ENCODE measurements around the gene PLPP4.

Gene PLPP4

DNA sequence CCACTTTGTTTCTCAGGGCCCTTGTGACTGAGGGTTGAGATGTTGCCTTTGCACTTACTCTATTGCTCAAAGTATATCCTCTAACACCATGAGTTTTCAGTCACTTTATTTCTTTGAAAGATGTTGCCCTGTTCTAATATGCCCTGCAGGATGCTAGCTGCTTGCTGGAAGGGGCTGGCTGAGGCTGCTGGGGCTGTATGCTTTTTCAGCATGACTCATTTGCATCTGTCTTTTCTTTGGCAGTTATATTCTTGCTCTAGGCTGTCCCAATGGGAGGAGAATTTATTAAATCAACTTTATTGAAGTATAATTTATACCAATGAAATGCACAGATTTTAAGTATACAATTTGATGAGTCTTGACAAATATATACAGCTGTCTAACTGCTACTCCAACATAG lies 157.7 kb downstream of the PLPP4 start:
- no peak for FAIRE-seq

- FAIRE-seq, result no peak
Measured at GRCh38 chr10:120616311-120616911, 159.4 kb downstream of the PLPP4 start.

DNA sequence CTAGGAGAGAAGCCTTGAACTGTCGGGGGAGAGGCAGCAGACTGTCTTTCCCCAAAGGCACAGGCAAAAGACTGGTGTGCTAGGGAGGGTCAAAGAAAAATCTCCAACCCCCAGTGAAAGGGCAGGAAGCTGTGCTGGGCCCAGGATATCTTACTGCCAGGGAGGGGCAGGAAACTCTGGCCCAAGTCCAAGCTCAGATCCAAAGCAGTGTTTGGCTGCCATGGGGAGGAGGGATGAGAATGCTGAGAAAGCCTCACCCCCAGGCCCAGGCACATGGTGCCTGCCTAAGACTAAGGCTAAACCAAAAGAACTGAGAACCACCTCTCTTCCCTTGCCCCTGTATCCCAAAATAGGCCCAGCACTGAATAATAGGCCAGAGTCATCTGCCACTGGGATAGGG lies 171.2 kb downstream of the PLPP4 start:
- FAIRE-seq, result no peak

GRCh38 chr10:120630266-120630665 lies 173.2 kb downstream of the PLPP4 start:
- no peak for FAIRE-seq

- FAIRE-seq, result no peak
Measured at GRCh38 chr10:120632047-120632446, 175.0 kb downstream of the PLPP4 start.

GRCh38 chr10:120632942-120633341 lies 175.9 kb downstream of the PLPP4 start:
- no peak for FAIRE-seq

DNA sequence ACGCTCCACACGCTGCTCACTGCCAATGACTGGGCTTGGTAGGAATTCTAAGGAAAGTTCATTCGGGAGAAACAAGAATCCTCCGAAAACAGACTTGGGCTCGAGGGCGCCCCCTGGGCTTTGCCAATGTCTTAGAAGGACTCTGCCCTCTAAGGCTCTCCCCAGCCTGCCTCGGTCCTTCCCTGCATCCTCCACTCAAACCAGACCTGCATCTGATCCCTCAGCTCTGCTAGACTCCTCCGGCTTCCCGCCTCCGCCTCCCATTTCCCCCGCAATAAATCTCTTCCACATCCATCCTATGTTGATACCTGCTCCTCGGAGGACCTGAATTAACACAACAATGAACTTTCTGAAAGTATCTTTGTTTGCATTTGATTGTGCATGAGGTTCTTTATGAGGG lies 177.6 kb downstream of the PLPP4 start:
- no peak for FAIRE-seq
